ENCODE measurements around the gene PNPLA2. TPM values are rescaled to one million over a fixed set of nuclear protein-coding genes. Genes with fewer than 3 reads are reported as not detected.

Gene PNPLA2
- total and polyA plus RNA-seq, 10 of the 15 experiments (the other 5 are each of a cell fraction or from before 2014, with no cell fraction given): 0.19 to 34.0 (median 8.1) TPM

- DNase-seq (ENCODE audit: low read depth, low spot score) (no peak), FAIRE-seq (no peak), ATAC-seq (no peak)
- peak overlapping the region; percentile 90 for H3K4me3 ChIP-seq
- no peak for TF ChIP-seq ZBTB4 (CRISPR knock-in tag; IDR thresholded peaks at IDR 0.05)
- no peak for TF ChIP-seq PML (IDR thresholded peaks at IDR 0.05; ENCODE audit: low read length)
- no peak for TF ChIP-seq FOS (IDR thresholded peaks at IDR 0.05; ENCODE audit: borderline replicate concordance, extremely low read depth, insufficient read length)
- TF ChIP-seq, protein P1, sequence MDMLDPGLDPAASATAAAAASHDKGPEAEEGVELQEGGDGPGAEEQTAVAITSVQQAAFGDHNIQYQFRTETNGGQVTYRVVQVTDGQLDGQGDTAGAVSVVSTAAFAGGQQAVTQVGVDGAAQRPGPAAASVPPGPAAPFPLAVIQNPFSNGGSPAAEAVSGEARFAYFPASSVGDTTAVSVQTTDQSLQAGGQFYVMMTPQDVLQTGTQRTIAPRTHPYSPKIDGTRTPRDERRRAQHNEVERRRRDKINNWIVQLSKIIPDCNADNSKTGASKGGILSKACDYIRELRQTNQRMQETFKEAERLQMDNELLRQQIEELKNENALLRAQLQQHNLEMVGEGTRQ (IDR thresholded peaks at IDR 0.05; ENCODE audit: borderline replicate concordance, low read depth, low read length): no peak
- no peak for TF ChIP-seq E4F1 (IDR thresholded peaks at IDR 0.05; ENCODE audit: borderline replicate concordance, partially characterized antibody)
- no peak for TF ChIP-seq ZNF207 (IDR thresholded peaks at IDR 0.05; ENCODE audit: borderline replicate concordance)
- TF ChIP-seq, protein P2, sequence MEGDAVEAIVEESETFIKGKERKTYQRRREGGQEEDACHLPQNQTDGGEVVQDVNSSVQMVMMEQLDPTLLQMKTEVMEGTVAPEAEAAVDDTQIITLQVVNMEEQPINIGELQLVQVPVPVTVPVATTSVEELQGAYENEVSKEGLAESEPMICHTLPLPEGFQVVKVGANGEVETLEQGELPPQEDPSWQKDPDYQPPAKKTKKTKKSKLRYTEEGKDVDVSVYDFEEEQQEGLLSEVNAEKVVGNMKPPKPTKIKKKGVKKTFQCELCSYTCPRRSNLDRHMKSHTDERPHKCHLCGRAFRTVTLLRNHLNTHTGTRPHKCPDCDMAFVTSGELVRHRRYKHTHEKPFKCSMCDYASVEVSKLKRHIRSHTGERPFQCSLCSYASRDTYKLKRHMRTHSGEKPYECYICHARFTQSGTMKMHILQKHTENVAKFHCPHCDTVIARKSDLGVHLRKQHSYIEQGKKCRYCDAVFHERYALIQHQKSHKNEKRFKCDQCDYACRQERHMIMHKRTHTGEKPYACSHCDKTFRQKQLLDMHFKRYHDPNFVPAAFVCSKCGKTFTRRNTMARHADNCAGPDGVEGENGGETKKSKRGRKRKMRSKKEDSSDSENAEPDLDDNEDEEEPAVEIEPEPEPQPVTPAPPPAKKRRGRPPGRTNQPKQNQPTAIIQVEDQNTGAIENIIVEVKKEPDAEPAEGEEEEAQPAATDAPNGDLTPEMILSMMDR (IDR thresholded peaks at IDR 0.05 in 2 of 3, conservative IDR thresholded peaks at IDR 0.05 in 1 of 3; ENCODE audit: control insufficient read depth in 2 of 3, extremely low read depth in 1 of 3, insufficient read depth in 1 of 3, low read depth in 3 of 3, low read length in 3 of 3): no peak
- TF ChIP-seq, protein P3, sequence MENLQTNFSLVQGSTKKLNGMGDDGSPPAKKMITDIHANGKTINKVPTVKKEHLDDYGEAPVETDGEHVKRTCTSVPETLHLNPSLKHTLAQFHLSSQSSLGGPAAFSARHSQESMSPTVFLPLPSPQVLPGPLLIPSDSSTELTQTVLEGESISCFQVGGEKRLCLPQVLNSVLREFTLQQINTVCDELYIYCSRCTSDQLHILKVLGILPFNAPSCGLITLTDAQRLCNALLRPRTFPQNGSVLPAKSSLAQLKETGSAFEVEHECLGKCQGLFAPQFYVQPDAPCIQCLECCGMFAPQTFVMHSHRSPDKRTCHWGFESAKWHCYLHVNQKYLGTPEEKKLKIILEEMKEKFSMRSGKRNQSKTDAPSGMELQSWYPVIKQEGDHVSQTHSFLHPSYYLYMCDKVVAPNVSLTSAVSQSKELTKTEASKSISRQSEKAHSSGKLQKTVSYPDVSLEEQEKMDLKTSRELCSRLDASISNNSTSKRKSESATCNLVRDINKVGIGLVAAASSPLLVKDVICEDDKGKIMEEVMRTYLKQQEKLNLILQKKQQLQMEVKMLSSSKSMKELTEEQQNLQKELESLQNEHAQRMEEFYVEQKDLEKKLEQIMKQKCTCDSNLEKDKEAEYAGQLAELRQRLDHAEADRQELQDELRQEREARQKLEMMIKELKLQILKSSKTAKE (IDR thresholded peaks at IDR 0.05; ENCODE audit: low read depth, poor library complexity, severe bottlenecking): no peak
- no peak for TF ChIP-seq ZZZ3 (IDR thresholded peaks at IDR 0.05; ENCODE audit: control insufficient read depth, insufficient read length, low read depth)
- no peak for TF ChIP-seq FOXK2 (IDR thresholded peaks at IDR 0.05)
- TF ChIP-seq NFIC (IDR thresholded peaks at IDR 0.05; ENCODE audit: low read depth, low read length): no peak
- no peak for TF ChIP-seq GATAD2B (conservative IDR thresholded peaks at IDR 0.05; ENCODE audit: low read depth)
- ChIA-PET SMC1A (ENCODE audit: uncharacterized antibody, unreplicated experiment) (no interaction called here), CTCF (no interaction called here), POLR2A (interaction anchor here (2.7 kb wide), 1 partner anchor 15 kb away, joined by 9 read pairs; the partner anchor contains the start of gene PNPLA2), RAD21 (ENCODE audit: unreplicated experiment) (interaction anchor here (0.5 kb wide), 1 partner anchor 220 kb away, joined by 3 read pairs; no protein-coding TSS in a partner anchor)
- H3K27me3 ChIP-seq (replicated peaks in 1 of 2; ENCODE audit: control insufficient read depth in 2 of 2, insufficient read depth in 2 of 2, low read length in 1 of 2): no peaks in the 10 kb centered on the region
- peak overlapping the region; percentile 72 for H3K27ac ChIP-seq (ENCODE audit: control insufficient read depth, insufficient read depth)
- peaks cover 12% of the 10 kb centered on the region for H3K4me1 ChIP-seq (ENCODE audit: control insufficient read depth, insufficient read depth, low read length)
- intact Hi-C loops (cut with micrococcal nuclease; ENCODE audit: unreplicated experiment): no loop called here
- in situ Hi-C loops (cut with MboI): loop anchor here (25.0 kb wide), 1 partner anchor 1583 kb away; the partner anchor contains the start of gene CD81
- peak overlapping the region; percentile 95 for H3K4me2 ChIP-seq (ENCODE audit: control insufficient read depth, insufficient read depth)
- peak overlapping the region; percentile 44 for H2AFZ ChIP-seq (ENCODE audit: control insufficient read depth, low read depth, low read length)
- peaks cover 23% of the 10 kb centered on the region for H3K79me2 ChIP-seq (ENCODE audit: control insufficient read depth, insufficient read depth, low read length)
- peaks cover 0 to 10% of the 10 kb centered on the region in 2 experiments; a peak in 2 of 4 replicates for H3K36me3 ChIP-seq (ENCODE audit: control insufficient read depth in 2 of 2, insufficient read depth in 2 of 2, low read length in 1 of 2)
- no peaks in the 10 kb centered on the region for H3K9me3 ChIP-seq (replicated peaks; ENCODE audit: control insufficient read depth, insufficient read depth, low read length)
- peak overlapping the region; percentile 90 for H3K9ac ChIP-seq (ENCODE audit: control insufficient read depth, insufficient read depth, low read length)
- WGBS (ENCODE audit: insufficient coverage, insufficient replicate concordance, low lambda C conversion rate, missing lambda C conversion rate): 1% methylated on average over 18 of the region's 18 CpGs
- H4K20me1 ChIP-seq (ENCODE audit: control insufficient read depth, insufficient read depth): no peaks in the 10 kb centered on the region
- BruUV-seq (replicated peaks): no TSS peak
Observed at GRCh38 chr11:804599-804964, 14.1 kb upstream of the PNPLA2 start.

Measured in GM12878 (cell line).